Pons (tissue), 1 donor: ENCODE results near the gene SAMD8.
"Not testable (repeated sequence)": the region's sequence is repeated elsewhere in the genome, so short reads cannot be mapped to it uniquely, and the experiment has no call there.

Experiments used
- DNase-seq: peaks from one replicate; pipeline ENCODE4 v3.0.0-alpha.2; 2016; ENCODE audit warnings: low spot score

The SAMD8 gene

DNA sequence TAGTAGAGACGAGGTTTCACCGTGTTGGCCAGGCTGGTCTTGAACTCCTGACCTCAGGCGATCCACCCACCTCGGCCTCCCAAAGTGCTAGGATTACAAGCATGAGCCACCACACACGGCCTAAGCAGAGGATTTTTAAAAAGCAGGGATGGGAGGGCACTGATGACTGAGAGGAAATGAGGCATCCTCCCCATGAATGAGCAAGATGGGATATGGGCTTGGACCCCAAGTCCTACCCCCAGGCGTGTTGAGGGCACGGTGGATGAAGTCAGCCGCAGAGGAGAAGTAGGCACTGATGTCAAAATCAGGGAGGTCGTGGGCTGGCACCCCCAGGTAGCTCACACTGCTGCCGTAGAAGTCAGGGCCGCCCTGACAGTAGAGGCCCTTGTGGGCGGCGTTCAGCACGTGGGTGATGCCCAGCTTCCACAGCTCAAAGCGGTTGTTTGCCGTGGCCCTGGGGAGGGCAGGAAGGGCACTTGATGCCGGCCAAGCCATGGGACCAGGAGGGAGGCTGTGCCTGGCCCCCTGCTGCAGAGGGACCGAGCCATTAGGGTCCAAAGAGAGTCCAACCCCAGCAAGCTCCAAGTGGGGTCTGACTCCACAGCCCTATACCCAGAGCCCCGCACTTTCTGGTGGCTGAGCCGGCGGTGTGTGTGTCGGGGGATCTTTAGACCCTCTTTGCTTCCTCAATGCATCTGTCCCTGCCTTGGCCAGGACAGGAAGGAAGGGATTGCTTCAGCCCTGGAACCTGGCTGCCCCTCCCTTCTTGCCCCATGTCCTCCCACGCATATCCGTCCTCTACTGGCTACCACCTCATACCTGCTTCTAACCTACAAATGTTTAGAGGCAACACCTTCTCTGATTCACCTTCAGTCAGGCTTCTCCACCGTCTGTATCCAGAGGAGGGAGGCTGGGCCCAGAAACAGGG lies 3.4 kb upstream of the SAMD8 start:
- no peak for DNase-seq

DNA sequence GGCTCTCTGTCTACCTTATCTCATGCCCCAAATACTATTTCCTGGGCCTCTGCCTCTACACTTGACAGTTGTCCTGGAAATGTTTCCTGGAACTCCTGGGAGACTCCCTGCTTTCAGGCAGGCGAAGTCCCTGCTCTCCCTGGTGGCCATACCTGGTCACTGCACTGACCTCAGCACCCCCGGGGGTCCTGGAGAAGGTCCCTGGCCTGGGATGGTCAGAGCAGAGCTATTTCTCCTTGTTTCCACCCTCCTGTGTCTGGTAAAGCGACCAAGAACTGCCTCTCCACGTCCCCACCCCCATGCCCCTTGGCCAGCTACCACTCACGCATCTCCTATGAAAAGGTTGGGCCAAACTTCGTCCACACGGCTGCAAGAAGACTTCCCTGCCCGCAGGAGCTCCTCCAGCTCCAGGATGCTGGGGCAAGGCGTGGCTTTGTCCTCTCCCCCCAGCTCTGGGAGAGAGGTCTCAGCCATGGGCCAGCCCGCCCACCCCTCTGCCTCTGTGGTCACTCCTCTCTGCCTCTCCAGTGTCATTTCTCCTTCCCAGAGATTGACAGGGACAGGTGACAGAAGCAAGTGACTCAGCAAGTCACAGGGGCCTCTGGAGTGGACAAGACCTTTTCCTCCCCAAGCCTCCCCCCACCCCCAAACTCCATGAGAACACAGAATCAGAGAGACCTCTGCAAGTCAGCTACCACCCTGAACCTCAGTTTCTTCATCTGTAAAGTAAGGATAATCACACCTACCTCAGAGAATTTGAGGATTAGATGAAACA lies 2.6 kb upstream of the SAMD8 start:
- DNase-seq = no peak

DNA sequence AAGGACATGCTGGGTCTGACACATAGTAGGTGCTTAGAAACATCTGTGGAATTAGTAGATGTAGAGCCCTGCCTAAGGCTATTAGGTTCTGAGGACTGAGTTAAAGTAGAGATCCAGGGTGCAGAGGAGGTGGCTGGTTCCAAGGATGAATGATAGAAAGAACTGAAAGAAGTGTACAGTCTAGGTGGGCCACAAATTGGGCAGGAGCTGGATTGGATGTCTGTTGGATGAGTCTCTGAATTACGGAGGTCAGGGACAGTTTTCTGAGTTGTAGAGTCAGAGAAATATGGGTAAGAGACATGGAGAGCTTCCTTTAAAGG lies 2.0 kb upstream of the SAMD8 start:
- DNase-seq = no peak

DNA sequence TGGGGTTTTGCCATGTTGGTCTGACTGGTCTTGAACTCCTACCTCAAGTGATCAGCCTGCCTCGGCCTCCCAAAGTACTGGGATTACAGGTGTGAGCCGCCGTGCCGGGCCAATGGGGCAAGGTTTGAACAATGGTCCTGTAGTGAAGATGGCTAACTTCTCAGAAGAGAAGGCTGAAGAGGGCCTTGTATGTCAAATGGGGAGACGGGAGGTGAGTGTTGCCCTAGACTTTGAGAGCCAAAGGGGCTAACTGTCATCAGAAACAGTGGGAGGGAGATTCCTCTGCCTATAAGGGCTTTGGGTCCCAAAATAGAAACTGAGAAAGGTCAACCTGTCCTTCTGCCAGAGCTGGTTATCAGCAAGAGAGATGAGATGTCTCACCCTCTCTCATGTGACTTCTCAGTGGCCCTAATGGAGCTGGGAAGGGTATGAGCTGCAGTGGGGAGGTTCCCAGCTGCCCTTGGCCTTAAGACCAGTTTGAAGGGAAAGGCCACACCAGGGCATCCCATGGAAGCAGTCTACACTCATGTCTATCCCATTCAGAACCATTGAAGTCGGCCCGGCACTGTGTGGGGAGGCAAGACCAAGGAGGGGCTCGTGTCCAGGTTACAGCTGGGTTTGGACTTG lies 1.3 kb upstream of the SAMD8 start:
- no peak for DNase-seq

DNA sequence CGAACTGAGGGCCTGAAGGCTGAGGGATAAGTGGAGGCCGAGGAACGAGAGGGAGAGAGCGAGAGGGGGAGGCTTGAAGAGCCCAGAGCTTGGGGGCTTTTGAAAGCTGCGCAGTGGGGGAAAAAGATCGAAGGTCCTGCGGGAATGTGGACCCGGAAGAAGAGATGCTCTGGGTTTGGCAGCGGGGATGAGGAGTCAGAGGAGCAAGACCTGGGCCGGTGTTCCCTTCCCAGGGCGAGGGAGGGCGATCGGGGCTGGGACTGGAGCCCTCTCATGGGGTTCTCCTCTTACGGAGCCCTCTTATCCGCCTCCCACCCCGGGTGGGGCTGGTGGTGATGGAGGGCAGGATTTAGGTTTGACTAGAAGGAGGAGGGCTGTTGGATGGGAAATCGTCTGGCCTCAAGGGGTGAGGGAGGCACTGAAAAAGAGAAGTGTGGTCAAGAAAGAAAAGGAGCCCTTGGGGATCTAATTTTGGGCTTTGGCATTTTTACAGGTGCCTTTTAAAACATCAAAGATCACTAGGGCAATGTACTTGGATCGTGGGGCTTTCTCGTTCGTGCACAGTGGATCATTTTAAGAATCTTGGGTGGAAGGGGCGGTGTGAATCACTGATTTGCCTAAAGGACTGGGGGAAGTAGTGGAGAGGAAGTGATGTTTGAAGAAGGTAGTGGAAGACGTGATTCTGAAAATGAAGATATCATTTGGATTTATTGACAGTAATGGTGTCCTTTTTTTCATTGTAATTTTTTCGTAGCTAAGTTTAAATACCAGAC lies 637 bp downstream of the SAMD8 start:
- DNase-seq = peak; percentile 60

DNA sequence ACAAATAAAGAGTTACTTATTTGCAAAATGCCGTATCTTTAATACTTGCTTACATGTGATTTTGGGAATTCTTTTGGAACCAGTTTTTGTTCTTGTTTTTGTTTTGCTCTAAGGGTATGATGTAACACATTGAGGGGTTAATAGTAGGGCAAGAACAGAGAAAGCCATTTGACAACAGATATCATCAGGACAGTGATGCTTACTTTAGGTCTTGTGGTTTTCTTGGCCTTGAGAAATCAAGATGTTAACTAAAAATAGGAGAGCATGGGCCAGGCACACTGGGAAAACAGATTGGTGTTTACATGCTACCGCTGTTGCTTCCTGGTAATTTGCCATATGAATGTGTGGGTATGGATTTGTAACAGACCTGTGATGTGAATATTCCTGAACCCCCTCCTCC lies 3.7 kb downstream of the SAMD8 start:
- DNase-seq = no peak

DNA sequence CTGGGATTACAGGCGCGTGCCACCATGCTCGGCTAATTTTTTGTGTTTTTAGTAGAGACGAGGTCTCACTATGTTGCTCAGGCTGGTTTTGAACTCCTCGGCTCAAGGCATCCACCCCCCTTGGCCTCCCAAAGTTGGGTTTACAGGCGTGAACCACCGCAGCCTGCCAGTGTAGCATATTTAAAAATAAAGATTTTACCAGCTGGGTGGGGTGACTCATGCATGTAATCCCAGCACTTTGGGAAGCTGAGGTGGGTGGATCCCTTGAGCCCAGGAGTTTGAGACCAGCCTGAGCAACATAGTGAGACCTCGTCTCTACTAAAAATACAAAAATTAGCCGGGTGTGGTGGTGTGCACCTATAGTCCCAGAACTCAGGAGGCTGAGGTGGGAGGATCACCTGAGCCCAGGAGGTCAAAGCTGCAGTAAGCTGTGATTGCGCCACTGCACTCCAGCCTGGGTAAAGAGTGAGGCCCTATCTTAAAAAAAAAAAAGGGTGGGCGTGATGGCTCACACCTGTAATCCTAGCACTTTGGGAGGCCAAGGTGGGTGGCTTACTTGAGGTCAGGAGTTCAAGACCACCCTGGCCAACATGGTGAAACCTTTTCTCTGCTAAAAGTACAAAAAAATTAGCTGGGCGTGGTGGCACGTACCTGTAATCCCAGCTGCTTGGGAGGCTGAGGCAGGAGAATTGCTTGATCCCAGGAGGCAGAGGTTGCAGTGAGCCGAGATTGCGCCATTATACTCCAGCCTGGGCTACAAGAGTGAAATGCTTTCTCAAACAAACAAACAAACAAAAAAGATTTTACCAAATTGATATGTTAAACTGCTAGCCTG lies 5.7 kb downstream of the SAMD8 start:
- DNase-seq = not testable (repeated sequence)

DNA sequence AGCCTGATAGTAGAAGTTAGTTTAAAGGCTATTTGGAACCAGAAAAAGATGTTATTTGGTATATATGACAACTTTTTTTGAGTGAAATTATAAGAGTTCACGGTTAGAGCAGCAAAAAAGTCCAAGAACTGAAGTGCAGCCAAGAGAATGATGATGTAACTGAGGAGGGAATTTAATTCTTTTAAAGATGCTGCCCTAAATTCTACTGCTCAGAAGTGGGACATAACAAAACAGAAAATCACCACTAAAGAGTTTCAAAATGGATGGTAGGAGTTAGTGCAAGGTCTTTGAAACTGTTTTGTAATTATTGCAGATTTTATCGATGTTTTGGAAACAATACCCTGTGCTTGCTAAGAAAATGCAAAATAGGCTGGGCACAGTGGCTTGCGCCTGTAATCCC lies 6.5 kb downstream of the SAMD8 start:
- no peak for DNase-seq

DNA sequence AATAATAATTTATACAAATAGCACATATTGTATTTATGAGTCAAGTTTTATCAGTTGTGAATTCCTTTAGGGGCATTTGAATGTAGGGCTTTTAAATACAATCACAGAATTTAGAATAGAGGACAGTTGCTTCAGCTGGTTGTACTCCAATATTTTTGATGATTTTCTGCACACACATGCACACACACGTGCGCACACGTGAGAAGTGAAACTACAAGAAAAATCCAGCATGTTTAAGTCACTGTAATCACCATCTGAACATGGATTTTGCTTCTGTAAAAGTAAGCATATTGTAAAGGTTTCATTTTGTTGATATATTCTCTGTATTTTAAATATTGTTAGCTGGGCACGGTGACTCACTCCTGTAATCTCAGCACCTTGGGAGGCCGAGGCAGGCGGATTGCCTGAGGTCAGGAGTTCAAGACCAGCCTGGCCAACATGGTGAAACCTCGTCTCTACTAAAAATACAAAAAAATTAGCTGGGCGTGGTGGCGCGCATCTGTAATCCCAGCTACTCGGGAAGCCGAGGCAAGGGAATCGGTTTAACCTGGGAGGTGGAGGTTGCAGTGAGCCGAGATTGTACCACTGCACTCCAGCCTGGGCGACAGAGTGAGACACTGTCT lies 8.1 kb downstream of the SAMD8 start:
- DNase-seq = not testable (repeated sequence)

DNA sequence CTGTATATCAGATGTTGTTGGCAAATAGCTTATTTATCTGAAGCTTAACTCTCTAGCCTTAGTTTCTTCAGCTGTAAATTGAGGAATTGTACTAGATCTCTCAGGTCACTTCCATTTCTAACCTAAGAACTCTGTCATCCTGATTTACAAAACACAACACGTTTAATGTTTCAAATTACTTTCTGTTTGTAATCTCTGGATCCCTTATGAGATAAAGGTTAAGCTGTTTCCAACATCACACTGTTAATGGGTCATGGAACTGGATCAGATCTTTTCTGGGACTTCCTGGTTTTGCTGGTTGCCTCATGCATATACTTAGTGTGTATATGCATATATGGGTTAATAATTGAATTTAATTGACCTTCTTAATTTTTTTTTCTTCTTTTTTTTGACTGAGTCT lies 9.9 kb downstream of the SAMD8 start:
- DNase-seq = no peak

DNA sequence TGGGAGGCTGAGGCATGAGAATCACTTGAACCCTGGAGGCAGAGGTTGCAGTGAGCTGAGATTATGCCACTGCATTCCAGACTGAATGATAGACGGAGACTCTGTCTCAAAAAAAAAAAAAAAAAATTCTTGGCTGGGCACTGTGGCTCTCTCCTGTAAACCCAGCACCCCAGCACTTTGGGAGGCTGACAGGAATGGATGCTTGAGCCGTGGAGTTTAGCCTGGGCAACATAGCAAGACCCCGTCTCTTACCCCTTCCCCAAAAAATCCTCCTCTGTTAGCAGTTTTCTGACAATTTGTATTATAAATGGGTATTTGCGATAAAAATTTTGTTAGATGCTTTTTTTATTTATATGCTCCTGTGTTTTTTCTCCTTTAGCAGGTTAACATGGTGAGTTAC lies 11.0 kb downstream of the SAMD8 start:
- DNase-seq = no peak

DNA sequence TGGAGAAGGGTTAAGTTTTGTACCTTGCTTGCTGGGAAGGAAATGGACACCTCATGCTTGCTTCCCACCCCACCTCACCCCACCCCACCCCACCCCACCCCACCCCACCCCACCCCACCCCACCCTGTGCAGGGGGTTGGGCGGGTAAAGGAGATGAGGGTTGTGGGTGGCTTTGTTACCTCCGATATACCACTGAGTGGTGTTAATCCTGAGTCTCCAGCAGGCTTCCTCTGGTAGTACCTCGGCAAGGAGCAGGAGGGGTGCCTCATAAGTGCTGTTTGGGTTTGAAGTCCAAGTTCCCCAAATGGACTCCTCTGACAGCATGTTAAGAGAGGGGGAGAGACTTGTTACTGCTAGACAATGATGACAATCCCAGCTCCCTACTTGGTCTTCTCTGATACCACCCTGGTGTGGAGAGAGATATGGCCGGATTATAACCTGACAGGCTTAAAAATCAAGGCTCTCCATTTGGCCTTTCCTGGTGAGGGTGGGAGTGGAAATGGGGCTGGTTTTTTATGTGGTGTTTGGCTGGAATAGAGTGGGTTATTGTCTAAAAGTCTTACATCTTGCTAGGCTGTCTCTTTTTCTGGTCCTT lies 11.7 kb downstream of the SAMD8 start:
- DNase-seq = no peak

DNA sequence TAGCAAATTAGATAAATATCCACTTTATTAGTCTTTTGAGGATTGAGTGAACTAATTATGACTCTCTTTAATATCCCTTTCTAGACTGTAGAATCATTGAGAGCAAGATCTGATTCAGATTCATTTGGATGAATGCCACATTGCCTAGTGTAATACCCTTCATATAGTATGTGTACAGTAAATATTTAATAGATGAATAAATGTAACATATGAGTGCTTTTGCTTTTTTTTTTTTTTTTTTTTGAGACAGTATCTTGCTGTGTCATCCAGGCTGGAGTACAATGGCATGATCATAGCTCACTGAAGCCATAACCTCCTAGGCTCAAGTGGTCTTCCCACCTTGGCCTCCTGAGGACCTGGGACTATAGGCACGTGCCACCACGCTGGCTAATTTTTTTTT lies 14.8 kb downstream of the SAMD8 start:
- DNase-seq = no peak

DNA sequence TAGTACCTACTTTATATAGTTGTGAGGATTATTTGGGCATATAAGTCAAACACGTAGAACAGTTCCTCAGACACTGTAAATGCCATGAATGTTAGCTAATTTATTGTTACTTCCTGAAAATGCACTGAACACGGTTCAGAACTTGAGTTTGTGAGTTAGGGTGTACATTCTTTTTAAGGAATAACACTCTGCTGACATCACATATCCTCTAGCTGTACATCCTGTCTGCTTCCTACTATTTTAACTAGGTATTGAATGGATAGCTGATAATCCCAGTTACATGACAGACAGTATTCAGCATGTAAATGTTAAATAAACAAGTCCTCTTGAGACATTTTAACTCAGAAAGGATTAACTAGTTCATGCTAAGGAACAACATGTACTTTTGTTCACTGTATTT lies 16.0 kb downstream of the SAMD8 start:
- DNase-seq = no peak

DNA sequence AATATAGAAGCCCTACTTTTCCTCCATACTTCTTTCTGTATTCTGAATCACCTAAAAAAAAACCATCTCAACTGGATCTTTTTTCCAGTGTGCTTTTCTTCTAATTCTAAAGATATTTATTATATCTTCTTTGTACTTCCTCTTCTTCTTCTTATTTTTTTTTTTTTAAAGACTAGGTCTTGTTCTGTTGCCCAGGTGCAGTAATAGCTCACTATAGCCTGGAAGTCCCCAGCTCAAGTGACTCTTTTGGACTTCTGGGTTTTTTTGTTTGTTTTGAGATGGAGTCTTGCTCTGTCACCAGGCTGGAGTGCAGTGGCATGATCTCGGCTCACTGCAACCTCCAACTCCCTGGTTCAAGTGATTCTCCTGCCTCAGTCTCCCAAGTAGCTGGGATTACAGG lies 17.5 kb downstream of the SAMD8 start:
- DNase-seq = not testable (repeated sequence)

DNA sequence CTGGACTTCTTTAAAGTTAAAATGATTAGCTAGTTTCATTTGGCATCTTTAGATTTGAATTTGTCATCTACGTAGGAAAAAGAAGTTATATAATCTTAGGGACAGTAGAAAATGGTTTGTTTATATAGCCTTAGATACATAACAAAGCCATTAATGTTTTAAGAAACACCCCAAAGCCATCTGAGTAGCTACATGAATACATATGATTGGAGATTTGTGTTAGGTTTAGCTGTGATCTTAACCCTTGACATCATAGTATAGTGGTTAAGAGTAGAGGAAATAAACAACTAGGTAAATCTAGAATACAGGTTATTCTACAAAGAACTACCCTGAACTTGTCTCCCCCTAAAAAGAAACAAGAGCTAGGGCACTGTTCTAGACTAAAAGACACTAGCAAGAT lies 18.1 kb downstream of the SAMD8 start:
- no peak for DNase-seq

DNA sequence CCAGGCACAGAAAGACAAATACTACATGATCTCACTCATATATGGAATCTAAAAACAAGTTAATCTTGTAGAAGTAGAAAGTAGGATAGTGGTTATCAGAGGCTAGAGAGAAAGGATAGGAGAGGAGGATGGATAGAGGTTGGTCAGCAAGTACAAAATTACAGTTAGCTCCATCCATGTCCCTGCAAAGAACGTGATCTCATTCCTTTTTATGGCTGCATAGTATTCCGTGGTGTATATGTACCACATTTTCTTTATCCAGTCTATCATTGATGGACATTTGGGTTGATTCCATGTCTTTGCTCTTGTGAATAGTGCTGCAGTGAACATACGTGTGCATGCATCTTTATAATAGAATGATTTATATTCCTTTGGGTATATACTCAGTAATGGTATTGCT lies 22.2 kb downstream of the SAMD8 start:
- not testable (repeated sequence) for DNase-seq

DNA sequence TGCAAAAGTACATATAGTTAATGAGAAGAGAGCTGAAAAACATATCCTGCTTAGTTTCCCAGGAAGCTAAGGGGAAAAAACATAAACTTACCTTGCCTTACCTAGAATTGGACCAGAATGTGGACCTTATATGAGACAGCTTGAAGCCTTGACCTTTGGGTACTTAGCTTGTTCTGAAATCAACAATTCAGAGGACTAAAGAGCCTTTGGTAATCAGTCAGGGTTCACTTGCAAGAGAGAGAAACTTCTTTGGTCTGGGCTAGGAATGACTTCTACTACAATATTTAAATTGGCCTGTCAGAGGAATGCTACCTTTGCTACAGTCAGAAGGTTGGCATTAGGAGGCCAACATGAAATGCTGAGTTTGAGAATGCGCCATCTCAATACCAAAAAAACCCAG lies 24.9 kb downstream of the SAMD8 start:
- DNase-seq = no peak

DNA sequence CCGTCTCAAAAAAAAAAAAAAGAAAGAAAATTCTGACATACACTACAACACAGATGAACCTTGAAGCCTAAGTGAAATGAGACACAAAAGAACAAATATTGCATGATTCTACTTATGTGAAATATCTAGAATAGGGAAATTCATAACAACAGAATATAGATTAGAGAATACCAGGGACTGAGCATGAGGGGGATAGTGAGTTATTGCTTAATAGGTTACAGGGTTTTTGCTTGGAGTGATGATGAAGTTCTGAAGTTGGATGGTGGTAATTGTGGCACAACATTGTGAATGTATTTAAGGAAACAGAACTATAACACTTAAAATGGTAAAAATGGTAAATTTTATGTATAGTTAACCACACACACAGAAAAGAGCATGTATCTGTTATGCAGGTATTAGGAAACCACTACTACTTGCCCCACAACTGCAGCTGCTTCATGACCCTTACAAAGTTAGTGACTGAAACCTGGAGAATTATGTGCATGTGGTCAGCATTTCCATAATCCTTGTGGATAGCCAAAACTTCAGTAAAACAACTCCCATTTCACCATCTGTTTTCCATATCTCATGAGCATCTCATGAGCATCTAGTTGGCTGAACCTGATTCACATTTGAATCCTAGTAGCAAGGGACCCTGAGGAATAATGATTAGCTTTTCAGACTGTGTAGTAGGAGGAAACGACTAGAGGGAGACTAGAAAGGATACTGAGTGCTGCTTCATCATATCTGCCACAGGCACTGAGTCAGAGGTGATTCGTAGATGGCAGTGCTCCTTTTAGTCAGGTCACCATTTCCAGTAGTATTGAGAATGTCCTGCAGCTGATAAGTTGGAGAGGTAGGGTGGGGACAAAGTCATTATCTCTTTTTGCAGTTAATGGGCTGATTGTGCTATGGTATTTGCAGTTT lies 26.3 kb downstream of the SAMD8 start:
- no peak for DNase-seq
